ENCODE results near the gene DENND6A.

DNA sequence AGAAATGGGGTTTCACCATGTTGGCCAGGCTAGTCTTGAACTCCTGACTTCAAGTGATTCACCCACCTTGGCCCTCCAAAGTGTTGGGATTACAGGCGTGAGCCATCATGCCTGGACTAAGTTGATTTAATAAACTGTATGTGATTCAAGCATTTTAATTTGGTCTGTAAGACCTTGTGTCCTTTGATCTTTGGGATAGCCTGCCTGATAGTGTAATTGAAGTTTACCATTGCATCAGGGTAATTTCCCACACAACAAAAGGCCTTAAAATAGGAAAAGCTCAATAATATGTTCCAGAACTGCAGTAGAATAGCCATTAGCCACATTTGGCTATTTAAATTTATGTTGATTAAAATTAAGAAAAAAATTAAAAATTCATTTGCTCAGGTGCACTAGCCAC is 25.2 kb upstream of the DENND6A start:
- TF ChIP-seq, protein P1, sequence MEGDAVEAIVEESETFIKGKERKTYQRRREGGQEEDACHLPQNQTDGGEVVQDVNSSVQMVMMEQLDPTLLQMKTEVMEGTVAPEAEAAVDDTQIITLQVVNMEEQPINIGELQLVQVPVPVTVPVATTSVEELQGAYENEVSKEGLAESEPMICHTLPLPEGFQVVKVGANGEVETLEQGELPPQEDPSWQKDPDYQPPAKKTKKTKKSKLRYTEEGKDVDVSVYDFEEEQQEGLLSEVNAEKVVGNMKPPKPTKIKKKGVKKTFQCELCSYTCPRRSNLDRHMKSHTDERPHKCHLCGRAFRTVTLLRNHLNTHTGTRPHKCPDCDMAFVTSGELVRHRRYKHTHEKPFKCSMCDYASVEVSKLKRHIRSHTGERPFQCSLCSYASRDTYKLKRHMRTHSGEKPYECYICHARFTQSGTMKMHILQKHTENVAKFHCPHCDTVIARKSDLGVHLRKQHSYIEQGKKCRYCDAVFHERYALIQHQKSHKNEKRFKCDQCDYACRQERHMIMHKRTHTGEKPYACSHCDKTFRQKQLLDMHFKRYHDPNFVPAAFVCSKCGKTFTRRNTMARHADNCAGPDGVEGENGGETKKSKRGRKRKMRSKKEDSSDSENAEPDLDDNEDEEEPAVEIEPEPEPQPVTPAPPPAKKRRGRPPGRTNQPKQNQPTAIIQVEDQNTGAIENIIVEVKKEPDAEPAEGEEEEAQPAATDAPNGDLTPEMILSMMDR (IDR thresholded peaks at IDR 0.05; ENCODE audit: insufficient read depth, low read length, poor library complexity, severe bottlenecking) = no peak
- no peak for TF ChIP-seq EZH2phosphoT487 (conservative IDR thresholded peaks at IDR 0.05; ENCODE audit: low read length)
